Progenitor cell of endocrine pancreas (in vitro differentiated cells): ENCODE data around the gene ABCC12. TPM values are rescaled to one million over a fixed set of nuclear protein-coding genes. Genes with fewer than 3 reads are reported as not detected.

Source experiments
- DNase-seq: peaks from one replicate; pipeline ENCODE4 v3.0.0; 2021; ENCODE audit warnings: low spot score; ENCODE audit not compliant: unreplicated experiment
- H3K27ac Mint-ChIP-seq: 2 replicates; pipeline ENCODE4 v1.8.0; 2021; ENCODE audit warnings: mild to moderate bottlenecking, moderate library complexity, mixed read lengths
- H3K27me3 Mint-ChIP-seq: 2 replicates; pipeline ENCODE4 v1.8.0; 2021; ENCODE audit warnings: mixed read lengths
- H3K36me3 Mint-ChIP-seq: 2 replicates; pipeline ENCODE4 v1.8.0; 2022; ENCODE audit warnings: mixed read lengths; ENCODE audit not compliant: insufficient read depth
- H3K4me1 Mint-ChIP-seq: 2 replicates; pipeline ENCODE4 v1.8.0; 2021; ENCODE audit warnings: low read depth, mixed read lengths
- H3K4me3 Mint-ChIP-seq: 2 replicates; pipeline ENCODE4 v1.8.0; 2021; ENCODE audit warnings: low read depth, mild to moderate bottlenecking, moderate library complexity, mixed read lengths
- H3K9me3 Mint-ChIP-seq: 2 replicates; pipeline ENCODE4 v1.8.0; 2021; ENCODE audit warnings: low read depth, mixed read lengths
- CTCF ChIP-seq: fragments of 200-600 bp; sonication (generic); IDR thresholded peaks from one replicate; pipeline ENCODE4 v1.5.0; 2021; ENCODE audit warnings: antibody characterized with exemption, mild to moderate bottlenecking; ENCODE audit not compliant: unreplicated experiment
- total RNA-seq: library from RNA; stranded (reverse); gene quantifications from 2 replicates; pipeline ENCODE4 v1.2.1, GENCODE V29; 2021

The ABCC12 gene
- total RNA-seq, 1 donor from 2014 or later, result 1.6 TPM

GRCh38 chr16:48194828-48195556 lies 39.2 kb upstream of the ABCC12 start:
- no peak for DNase-seq
- H3K36me3 Mint-ChIP-seq, result no peaks in the 10 kb centered on the region

GRCh38 chr16:48193846-48194245 lies 38.1 kb upstream of the ABCC12 start:
- Mint-ChIP-seq H3K27ac (no peak overlapping the region), H3K9me3 (peaks cover 2% of the 10 kb centered on the region), H3K4me1 (no peaks in the 10 kb centered on the region), H3K36me3 (no peaks in the 10 kb centered on the region), H3K27me3 (peaks cover 3% of the 10 kb centered on the region), H3K4me3 (no peak overlapping the region)
- no peak for DNase-seq
- TF ChIP-seq CTCF, result no peak

More at GRCh38 chr16:48194828-48195556, 39.2 kb upstream of the ABCC12 start:
- peaks cover 2% of the 10 kb centered on the region for H3K9me3 Mint-ChIP-seq
- no peak overlapping the region for H3K4me3 Mint-ChIP-seq
- TF ChIP-seq CTCF, result no peak
- peaks cover 1% of the 10 kb centered on the region for H3K27me3 Mint-ChIP-seq
- no peaks in the 10 kb centered on the region for H3K4me1 Mint-ChIP-seq
- H3K27ac Mint-ChIP-seq, result no peak overlapping the region

- no peaks in the 10 kb centered on the region for H3K9me3 Mint-ChIP-seq
- no peaks in the 10 kb centered on the region for H3K4me1 Mint-ChIP-seq
- TF ChIP-seq CTCF, result no peak
- H3K36me3 Mint-ChIP-seq, result no peaks in the 10 kb centered on the region
- H3K27ac Mint-ChIP-seq, result no peak overlapping the region
- peaks cover 9% of the 10 kb centered on the region for H3K27me3 Mint-ChIP-seq
- DNase-seq, result no peak
- H3K4me3 Mint-ChIP-seq, result no peak overlapping the region
These were observed 32.8 kb upstream of the ABCC12 start for GRCh38 chr16:48188449-48189102.

GRCh38 chr16:48187779-48188178 lies 32.0 kb upstream of the ABCC12 start:
- Mint-ChIP-seq H3K27ac (no peak overlapping the region), H3K4me1 (no peaks in the 10 kb centered on the region), H3K4me3 (no peak overlapping the region), H3K27me3 (peaks cover 9% of the 10 kb centered on the region), H3K9me3 (no peaks in the 10 kb centered on the region), H3K36me3 (no peaks in the 10 kb centered on the region)
- no peak for DNase-seq
- no peak for TF ChIP-seq CTCF

- DNase-seq, result no peak
- H3K27me3 Mint-ChIP-seq, result peaks cover 6% of the 10 kb centered on the region
- no peaks in the 10 kb centered on the region for H3K9me3 Mint-ChIP-seq
- TF ChIP-seq CTCF, result no peak
- no peak overlapping the region for H3K4me3 Mint-ChIP-seq
- H3K27ac Mint-ChIP-seq, result no peak overlapping the region
- H3K4me1 Mint-ChIP-seq, result no peaks in the 10 kb centered on the region
- H3K36me3 Mint-ChIP-seq, result no peaks in the 10 kb centered on the region
These were observed 28.9 kb upstream of the ABCC12 start for GRCh38 chr16:48184681-48185080.
